CD4-positive, alpha-beta memory T cell (primary cell): Measurements from ENCODE around the gene FAM180A. TPM values are rescaled to one million over a fixed set of nuclear protein-coding genes. Genes with fewer than 3 reads are reported as not detected.
"Not testable (repeated sequence)": the region's sequence is repeated elsewhere in the genome, so short reads cannot be mapped to it uniquely, and the experiment has no call there.

Experiments used
- CTCF ChIA-PET: fragments of 350-600 bp; sonication (Branson Sonifier 250); formaldehyde crosslinking; loops from one replicate; lab custom pipeline; 2021; ENCODE audit warnings: inconsistent platforms; ENCODE audit not compliant: partially characterized antibody; lab: Charles Lee
- POLR2A ChIA-PET: fragments of 350-600 bp; sonication (Branson Sonifier 250); formaldehyde crosslinking; loops from one replicate; lab custom pipeline; 2021; ENCODE audit not compliant: partially characterized antibody; lab: Charles Lee
- DNase-seq, 5 donors: peaks; one replicate each; pipeline versions ENCODE4 v3.0.0 to v3.0.0-alpha.2; 2020 to 2022; ENCODE audit warnings: mixed read lengths in 1 of 5
- H3K27ac ChIP-seq: one replicate; pipeline ENCODE4 v1.7.0; 2013; ENCODE audit warnings: low read depth, low read length
- H3K27me3 ChIP-seq: 2 replicates; pipeline ENCODE4 v1.7.0; 2013; ENCODE audit warnings: mild to moderate bottlenecking, low read length, moderate library complexity; ENCODE audit not compliant: insufficient read depth
- H3K36me3 ChIP-seq: 2 replicates; pipeline ENCODE4 v1.7.0; 2013; ENCODE audit warnings: mild to moderate bottlenecking, low read length, moderate library complexity; ENCODE audit not compliant: insufficient read depth
- H3K4me1 ChIP-seq: 2 replicates; pipeline ENCODE4 v1.7.0; 2013; ENCODE audit warnings: mild to moderate bottlenecking, low read length, moderate library complexity; ENCODE audit not compliant: insufficient read depth
- H3K4me3 ChIP-seq, 2 donors: one replicate each; pipeline ENCODE4 v1.7.0; 2013; ENCODE audit warnings: low read length in 2 of 2, mild to moderate bottlenecking in 1 of 2
- H3K9me3 ChIP-seq, 2 donors: one replicate each; pipeline ENCODE4 v1.7.0; 2013; ENCODE audit warnings: low read length in 2 of 2, control low read depth in 1 of 2; ENCODE audit not compliant: control insufficient read depth in 1 of 2
- H3K27ac Mint-ChIP-seq, 7 donors: one replicate each; pipeline ENCODE4 v1.8.0; 2020 to 2021; ENCODE audit warnings: mixed read lengths in 7 of 7, mild to moderate bottlenecking in 6 of 7, inconsistent platforms in 3 of 7, moderate library complexity in 3 of 7
- H3K27me3 Mint-ChIP-seq, 2 donors: one replicate each; pipeline ENCODE4 v1.8.0; 2020 to 2021; ENCODE audit warnings: mixed read lengths in 2 of 2
- H3K36me3 Mint-ChIP-seq, 2 donors: one replicate each; pipeline ENCODE4 v1.8.0; 2020 to 2021; ENCODE audit warnings: mixed read lengths in 2 of 2, inconsistent platforms in 1 of 2, mild to moderate bottlenecking in 1 of 2
- H3K4me1 Mint-ChIP-seq, 4 donors: one replicate each; pipeline ENCODE4 v1.8.0; 2020 to 2021; ENCODE audit warnings: mixed read lengths in 4 of 4, mild to moderate bottlenecking in 1 of 4
- H3K4me3 Mint-ChIP-seq, 8 donors: one replicate each; pipeline ENCODE4 v1.8.0; 2020 to 2021; ENCODE audit warnings: mixed read lengths in 8 of 8, mild to moderate bottlenecking in 7 of 8, moderate library complexity in 6 of 8, inconsistent platforms in 3 of 8
- H3K9me3 Mint-ChIP-seq, 8 donors: one replicate each; pipeline ENCODE4 v1.8.0; 2020 to 2021; ENCODE audit warnings: mixed read lengths in 8 of 8, mild to moderate bottlenecking in 5 of 8, inconsistent platforms in 3 of 8, moderate library complexity in 1 of 8
- intact Hi-C: fragments of 100-400 bp; cut with micrococcal nuclease; formaldehyde crosslinking; loops from one replicate; pipeline ENCODE4 v1.15.1; 2023
- polyA plus RNA-seq, 2 donors: library from polyadenylated mRNA; unstranded; fragments of 300-500 nt; fragmentation: Illumina TruSeq; gene quantifications; one replicate each; pipeline ENCODE4 v1.2.3, GENCODE V29; 2021
- total RNA-seq, 2 experiments: library from RNA; stranded (reverse); gene quantifications; one replicate each; pipeline ENCODE4 v1.2.3, GENCODE V29; 2021

Gene FAM180A
- total and polyA plus RNA-seq, 4 experiments from 2014 or later, result not detected

GRCh38 chr7:135737306-135737647 lies 11.3 kb downstream of the FAM180A start:
- H3K9me3 Mint-ChIP-seq, H3K36me3 Mint-ChIP-seq, POLR2A ChIA-PET, H3K4me3 ChIP-seq, H3K4me3 Mint-ChIP-seq, H3K36me3 ChIP-seq, DNase-seq, H3K27me3 ChIP-seq, H3K27me3 Mint-ChIP-seq, H3K9me3 ChIP-seq, H3K4me1 ChIP-seq, H3K27ac ChIP-seq, intact Hi-C loops, H3K4me1 Mint-ChIP-seq, H3K27ac Mint-ChIP-seq: not testable (repeated sequence)
- CTCF ChIA-PET, result interaction anchor here (0.6 kb wide), 1 partner anchor 9 kb away, joined by 3 read pairs; no protein-coding TSS in a partner anchor

- Histone ChIP-seq H3K9me3 (no peaks in the 10 kb centered on the region), H3K4me1 (no peaks in the 10 kb centered on the region), H3K4me3 (no peak overlapping the region), H3K27ac (no peak overlapping the region), H3K36me3 (no peaks in the 10 kb centered on the region), H3K27me3 (no peaks in the 10 kb centered on the region)
- no peak for DNase-seq
- Mint-ChIP-seq H3K4me1 (no peaks in the 10 kb centered on the region), H3K4me3 (no peak overlapping the region), H3K36me3 (no peaks in the 10 kb centered on the region), H3K27me3 (peaks cover 0 to 10% of the 10 kb centered on the region in 2 donors), H3K27ac (no peak overlapping the region), H3K9me3 (no peaks in the 10 kb centered on the region)
- ChIA-PET CTCF (interaction anchor here (0.6 kb wide), 1 partner anchor 10 kb away, joined by 3 read pairs; no protein-coding TSS in a partner anchor), POLR2A (no interaction called here)
- intact Hi-C loops, result no loop called here
These were observed 11.9 kb downstream of the FAM180A start for GRCh38 chr7:135736586-135737305.

- H3K27me3 ChIP-seq, result no peaks in the 10 kb centered on the region
- intact Hi-C loops, result no loop called here
- Mint-ChIP-seq H3K36me3 (no peaks in the 10 kb centered on the region), H3K4me3 (no peak overlapping the region), H3K4me1 (no peaks in the 10 kb centered on the region), H3K9me3 (no peaks in the 10 kb centered on the region), H3K27ac (no peak overlapping the region), H3K27me3 (peaks cover 0 to 9% of the 10 kb centered on the region in 2 donors)
- H3K27ac ChIP-seq, result no peak overlapping the region
- DNase-seq, result no peak
- no peaks in the 10 kb centered on the region for H3K4me1 ChIP-seq
- H3K4me3 ChIP-seq, result no peak overlapping the region
- ChIA-PET POLR2A (no interaction called here), CTCF (no interaction called here)
- H3K9me3 ChIP-seq, result no peaks in the 10 kb centered on the region
- H3K36me3 ChIP-seq, result no peaks in the 10 kb centered on the region
These were observed 14.3 kb downstream of the FAM180A start for GRCh38 chr7:135734343-135734689.

- H3K27me3 Mint-ChIP-seq, result peaks cover 0 to 9% of the 10 kb centered on the region in 2 donors
- Histone ChIP-seq H3K4me3 (no peak overlapping the region), H3K27ac (no peak overlapping the region), H3K4me1 (no peaks in the 10 kb centered on the region), H3K27me3 (no peaks in the 10 kb centered on the region), H3K36me3 (no peaks in the 10 kb centered on the region), H3K9me3 (no peaks in the 10 kb centered on the region)
- DNase-seq, result no peak
- H3K9me3 Mint-ChIP-seq, result no peaks in the 10 kb centered on the region
- ChIA-PET POLR2A (no interaction called here), CTCF (no interaction called here)
- intact Hi-C loops, result no loop called here
- no peak overlapping the region for H3K4me3 Mint-ChIP-seq
- H3K4me1 Mint-ChIP-seq, result no peaks in the 10 kb centered on the region
- no peaks in the 10 kb centered on the region for H3K36me3 Mint-ChIP-seq
- H3K27ac Mint-ChIP-seq, result no peak overlapping the region
These were observed 14.8 kb downstream of the FAM180A start for GRCh38 chr7:135733603-135734342.

- DNase-seq, result no peak
- Histone ChIP-seq H3K27me3 (no peaks in the 10 kb centered on the region), H3K4me1 (no peaks in the 10 kb centered on the region), H3K9me3 (no peaks in the 10 kb centered on the region), H3K27ac (no peak overlapping the region), H3K36me3 (no peaks in the 10 kb centered on the region), H3K4me3 (no peak overlapping the region)
- H3K4me1 Mint-ChIP-seq, result no peaks in the 10 kb centered on the region
- H3K4me3 Mint-ChIP-seq, result no peak overlapping the region
- peaks cover 1 to 2% of the 10 kb centered on the region in 2 donors for H3K27me3 Mint-ChIP-seq
- H3K27ac Mint-ChIP-seq, result no peak overlapping the region
- no peaks in the 10 kb centered on the region for H3K36me3 Mint-ChIP-seq
- POLR2A ChIA-PET, result no interaction called here
- CTCF ChIA-PET, result no interaction called here
- intact Hi-C loops, result no loop called here
- H3K9me3 Mint-ChIP-seq, result no peaks in the 10 kb centered on the region
These were observed 17.5 kb downstream of the FAM180A start for GRCh38 chr7:135731131-135731530.

- no peak overlapping the region for H3K27ac ChIP-seq
- H3K4me1 ChIP-seq, result no peaks in the 10 kb centered on the region
- intact Hi-C loops, result no loop called here
- no peak overlapping the region for H3K4me3 Mint-ChIP-seq
- H3K27me3 Mint-ChIP-seq, result peaks cover 3 to 11% of the 10 kb centered on the region in 2 donors
- H3K36me3 ChIP-seq, result no peaks in the 10 kb centered on the region
- H3K4me1 Mint-ChIP-seq, result no peaks in the 10 kb centered on the region
- H3K36me3 Mint-ChIP-seq, result no peaks in the 10 kb centered on the region
- no peak overlapping the region for H3K4me3 ChIP-seq
- CTCF ChIA-PET, result no interaction called here
- no peaks in the 10 kb centered on the region for H3K9me3 Mint-ChIP-seq
- H3K9me3 ChIP-seq, result no peaks in the 10 kb centered on the region
- no peak for DNase-seq
- POLR2A ChIA-PET, result no interaction called here
- H3K27me3 ChIP-seq, result no peaks in the 10 kb centered on the region
- H3K27ac Mint-ChIP-seq, result no peak overlapping the region
These were observed 19.4 kb downstream of the FAM180A start for GRCh38 chr7:135729230-135729629.

GRCh38 chr7:135728136-135728669 lies 20.4 kb downstream of the FAM180A start, which contains the start of gene SLC13A4:
Gene SLC13A4, minus strand, starts transcription at chr7:135728186. Its CDS starts 690 bp downstream, at chr7:135727496.
- Mint-ChIP-seq H3K4me1 (no peaks in the 10 kb centered on the region), H3K27ac (no peak within 1 kb of the TSS), H3K36me3 (no peaks in the 10 kb centered on the region), H3K9me3 (no peaks in the 10 kb centered on the region), H3K27me3 (peaks cover 5 to 14% of the 10 kb centered on the region in 2 donors), H3K4me3 (no peak within 1 kb of the TSS)
- Histone ChIP-seq H3K4me1 (no peaks in the 10 kb centered on the region), H3K4me3 (no peak within 1 kb of the TSS), H3K27ac (no peak within 1 kb of the TSS), H3K27me3 (no peaks in the 10 kb centered on the region), H3K36me3 (no peaks in the 10 kb centered on the region), H3K9me3 (no peaks in the 10 kb centered on the region)
- intact Hi-C loops, result no loop called here
- no peak for DNase-seq
- ChIA-PET CTCF (interaction anchor here (0.7 kb wide), 1 partner anchor 16 kb away, joined by 3 read pairs; no protein-coding TSS in a partner anchor), POLR2A (no interaction called here)
